ENCODE data around the gene GNAI3. TPM values are rescaled to one million over a fixed set of nuclear protein-coding genes. Genes with fewer than 3 reads are reported as not detected.
A peak's percentile ranks its signal among the peaks of the same experiment; 100 is the strongest.

Gene GNAI3
- total RNA-seq, 2 donors from 2014 or later: 8.9 to 10.1 TPM

GRCh38 chr1:109610609-109611307, 62.3 kb downstream of the GNAI3 start:
- ATAC-seq: no peak
- Mint-ChIP-seq H3K9me3 (no peaks in the 10 kb centered on the region), H3K27ac (peak overlapping the region in 1 of 2 donors; percentile 51), H3K36me3 (no peaks in the 10 kb centered on the region)
- DNase-seq (ENCODE audit: low spot score in 2 of 2): no peak

- no peak for DNase-seq (ENCODE audit: low spot score in 2 of 2)
- Mint-ChIP-seq H3K36me3 (no peaks in the 10 kb centered on the region), H3K9me3 (no peaks in the 10 kb centered on the region), H3K27ac (peak overlapping the region in 1 of 2 donors; percentile 18)
- ATAC-seq: no peak
Observed at GRCh38 chr1:109611308-109611990, 63.0 kb downstream of the GNAI3 start.

DNA sequence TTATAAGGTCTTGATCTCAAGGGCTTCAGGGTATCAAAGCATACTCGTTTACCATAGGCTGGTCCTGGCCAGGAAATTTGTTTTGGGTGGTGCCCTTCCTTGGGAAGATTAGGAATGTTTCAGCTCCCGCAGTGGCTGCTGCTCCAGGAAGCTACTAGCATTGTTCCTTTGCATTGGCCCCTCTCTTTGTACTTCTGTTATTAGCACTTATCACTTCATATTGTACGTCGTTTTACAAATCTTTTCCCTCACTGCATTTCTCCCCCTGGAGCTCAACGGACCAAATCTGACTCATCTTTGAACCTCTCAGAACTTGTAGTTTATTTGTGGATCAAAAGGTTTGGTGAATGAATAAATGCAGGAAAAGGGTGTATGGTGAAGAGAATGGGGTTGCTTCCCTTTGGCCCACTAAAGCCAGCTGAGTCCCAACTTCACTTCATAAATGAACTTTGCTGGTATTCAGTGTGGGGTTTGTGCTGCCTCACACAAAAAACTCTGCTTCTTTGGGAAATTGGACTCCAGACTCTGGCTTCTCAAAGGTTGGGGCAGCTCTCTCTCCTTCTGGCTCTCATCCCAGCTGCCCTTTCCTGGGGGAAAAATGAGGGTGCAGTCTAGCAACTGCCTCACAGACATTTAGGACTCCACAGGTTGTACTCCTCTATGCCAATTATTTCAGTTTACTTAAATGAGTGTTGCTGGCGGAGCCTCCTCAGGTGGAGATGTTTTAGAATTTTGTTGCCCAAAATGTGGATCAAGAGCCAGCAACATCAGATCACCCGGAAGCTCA, 65.1 kb downstream of the GNAI3 start:
- no peak overlapping the region for H3K27ac Mint-ChIP-seq
- DNase-seq (ENCODE audit: low spot score in 2 of 2) (no peak), ATAC-seq (no peak)
- H3K9me3 Mint-ChIP-seq: no peaks in the 10 kb centered on the region
- no peaks in the 10 kb centered on the region for H3K36me3 Mint-ChIP-seq

- Mint-ChIP-seq H3K9me3 (no peaks in the 10 kb centered on the region), H3K36me3 (peaks cover 6 to 11% of the 10 kb centered on the region in 2 donors), H3K27ac (peak overlapping the region in 1 of 2 donors; percentile 27)
- DNase-seq (ENCODE audit: low spot score in 2 of 2): no peak
- no peak for ATAC-seq
Observed at GRCh38 chr1:109615879-109616278, 67.5 kb downstream of the GNAI3 start.

DNA sequence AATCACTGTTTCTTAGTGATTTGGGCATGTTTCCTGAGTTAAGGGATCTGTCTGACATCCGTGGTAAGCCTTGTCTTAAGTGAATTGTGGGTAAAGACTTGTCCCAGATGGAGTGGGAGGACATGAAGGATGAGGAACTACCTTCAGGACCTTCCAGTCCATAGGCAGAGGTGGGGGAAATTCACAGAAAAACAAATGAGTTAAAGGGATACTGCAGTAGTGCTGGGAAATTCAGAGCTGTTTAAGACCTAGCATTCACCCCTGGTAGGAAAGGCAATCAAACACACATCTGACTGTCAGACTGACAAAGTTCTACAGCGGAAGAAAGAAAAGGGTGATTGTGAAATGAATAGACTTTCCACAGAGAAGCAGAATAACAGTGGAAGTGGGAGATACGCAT, 68.0 kb downstream of the GNAI3 start:
- H3K27ac Mint-ChIP-seq: peak overlapping the region; percentile 22 to 27
- ATAC-seq (no peak), DNase-seq (ENCODE audit: low spot score in 2 of 2) (no peak)
- no peaks in the 10 kb centered on the region for H3K9me3 Mint-ChIP-seq
- H3K36me3 Mint-ChIP-seq: peaks cover 7 to 11% of the 10 kb centered on the region in 2 donors

- ATAC-seq: peak in 1 of 2 donors; percentile 9
- Mint-ChIP-seq H3K36me3 (peaks cover 11 to 13% of the 10 kb centered on the region in 2 donors), H3K27ac (peak overlapping the region in 1 of 2 donors; percentile 27), H3K9me3 (no peaks in the 10 kb centered on the region)
- DNase-seq (ENCODE audit: low spot score in 2 of 2): no peak
Observed at GRCh38 chr1:109617291-109617801, 68.9 kb downstream of the GNAI3 start.

DNA sequence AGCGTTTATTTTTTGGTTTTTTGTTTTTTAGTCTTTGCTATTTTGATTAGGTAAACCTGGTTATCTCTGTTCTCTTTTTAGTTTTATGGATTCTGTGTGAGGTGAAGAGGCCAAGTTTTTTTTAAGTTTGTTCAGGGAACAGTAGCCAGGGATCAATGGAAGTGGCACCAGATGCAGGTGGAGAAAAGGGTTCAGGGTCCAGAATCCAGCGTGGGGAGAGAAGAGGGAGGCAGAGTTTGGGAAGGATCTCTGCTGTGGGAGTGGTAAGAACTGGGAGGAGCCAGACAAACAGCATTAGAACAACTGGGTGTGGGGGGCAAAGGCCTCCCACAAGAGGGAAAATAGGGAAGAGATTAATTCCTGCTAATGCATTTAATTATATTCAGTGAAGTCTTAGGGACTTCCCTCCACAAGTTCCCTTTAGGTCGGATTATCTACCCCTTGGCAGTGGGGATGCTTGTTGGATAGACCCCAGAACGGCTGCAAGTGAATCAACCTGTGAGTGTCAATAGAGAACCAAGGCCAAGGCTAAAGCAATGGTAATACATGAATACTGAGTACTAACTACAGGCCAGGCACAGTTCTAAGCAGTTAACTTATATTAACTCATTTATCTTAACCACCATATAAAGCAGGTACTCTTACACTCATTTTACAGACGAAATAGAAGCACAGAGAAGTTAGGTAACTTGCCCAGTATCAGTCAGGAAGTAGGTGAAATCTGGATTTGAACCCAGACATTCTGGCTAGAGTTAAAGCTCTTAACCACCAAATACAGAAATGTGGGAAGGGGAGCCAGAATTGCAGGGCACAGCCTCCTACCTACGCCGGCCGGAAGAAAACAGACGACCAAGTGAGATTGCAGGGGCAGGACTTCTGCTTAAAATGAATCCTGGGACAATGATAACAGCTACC, 70.5 kb downstream of the GNAI3 start:
- no peaks in the 10 kb centered on the region for H3K9me3 Mint-ChIP-seq
- DNase-seq (ENCODE audit: low spot score in 2 of 2) (no peak), ATAC-seq (no peak)
- H3K27ac Mint-ChIP-seq: peak overlapping the region; percentile 96 to 97
- H3K36me3 Mint-ChIP-seq: peaks cover 11 to 13% of the 10 kb centered on the region in 2 donors

DNA sequence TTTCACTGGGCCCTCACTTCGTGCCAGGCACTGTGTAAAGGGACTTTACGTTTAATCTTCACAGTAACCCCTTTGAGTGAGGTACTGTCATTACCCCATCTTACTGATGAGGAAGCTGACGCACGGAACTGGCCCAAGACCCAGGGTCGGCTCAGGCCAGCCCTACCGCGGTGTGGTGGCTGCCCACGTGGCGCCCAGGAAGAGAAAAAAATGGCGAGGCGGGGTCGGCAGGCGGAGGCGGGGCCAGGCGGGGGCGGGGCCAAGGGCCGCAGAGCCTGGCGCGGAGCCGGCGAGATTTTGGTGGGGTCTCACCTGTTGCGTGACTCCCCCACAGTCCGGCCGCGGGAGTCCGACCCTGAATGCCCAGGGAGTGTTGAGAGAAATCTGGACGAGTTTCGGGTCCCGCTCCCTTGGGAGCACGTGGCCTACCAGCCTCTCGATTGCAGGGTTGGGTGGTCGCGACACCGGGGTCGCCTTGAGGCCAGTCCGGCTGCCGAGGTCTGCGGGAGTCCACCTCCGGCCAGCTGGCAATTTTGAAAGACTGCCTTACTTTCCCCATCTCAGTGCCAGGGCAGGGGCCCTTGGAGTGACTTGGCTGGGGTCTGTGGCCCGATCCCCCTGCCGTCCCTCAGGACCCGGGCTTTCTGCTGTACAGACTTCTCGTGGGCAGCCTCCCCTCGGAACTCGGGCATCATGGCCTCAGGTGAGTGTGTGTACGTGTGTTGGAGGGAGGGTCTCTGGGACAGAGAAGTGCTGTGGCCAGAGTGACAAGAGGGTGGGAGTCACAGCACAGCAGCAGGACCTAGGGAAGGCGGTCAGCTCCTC, 71.4 kb downstream of the GNAI3 start, which contains the start of the genes AMPD2 and GNAT2:
TSS of gene AMPD2 (plus strand) at position 262 of the 825 bp plus-strand sequence. CDS start 1,339 bp downstream, outside the sequence.
TSS of gene GNAT2 (minus strand) at position 41 of the 825 bp plus-strand sequence. CDS start 6,746 bp downstream, outside the sequence.
- DNase-seq (ENCODE audit: low spot score in 2 of 2) (peak; percentile 78 to 87), ATAC-seq (peak; percentile 48 to 80)
- Mint-ChIP-seq H3K9me3 (no peaks in the 10 kb centered on the region), H3K36me3 (peaks cover 11 to 13% of the 10 kb centered on the region in 2 donors), H3K27ac (peak within 1 kb of the TSS; percentile 96 to 97)

GRCh38 chr1:109620401-109620791, 72.0 kb downstream of the GNAI3 start:
- H3K9me3 Mint-ChIP-seq: no peaks in the 10 kb centered on the region
- DNase-seq (ENCODE audit: low spot score in 2 of 2) (no peak), ATAC-seq (peak in 1 of 2 donors; percentile 2)
- H3K27ac Mint-ChIP-seq: peak overlapping the region; percentile 96 to 97
- peaks cover 11 to 13% of the 10 kb centered on the region in 2 donors for H3K36me3 Mint-ChIP-seq

DNA sequence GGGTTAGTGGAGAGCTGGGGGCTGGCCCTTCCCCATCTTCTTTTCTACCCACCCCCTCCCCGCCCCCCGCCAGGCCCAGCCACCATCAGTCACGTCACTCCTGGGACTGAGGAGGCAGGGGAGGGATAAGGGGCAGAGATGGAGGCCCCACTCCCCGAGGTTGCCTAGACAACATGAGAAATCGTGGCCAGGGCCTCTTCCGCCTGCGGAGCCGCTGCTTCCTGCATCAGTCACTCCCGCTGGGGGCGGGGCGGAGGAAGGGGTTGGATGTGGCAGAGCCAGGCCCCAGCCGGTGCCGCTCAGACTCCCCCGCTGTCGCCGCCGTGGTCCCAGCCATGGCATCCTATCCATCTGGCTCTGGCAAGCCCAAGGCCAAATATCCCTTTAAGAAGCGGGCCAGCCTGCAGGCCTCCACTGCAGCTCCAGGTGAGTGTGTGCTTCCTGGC, 72.4 kb downstream of the GNAI3 start:
- DNase-seq (ENCODE audit: low spot score in 2 of 2) (peak; percentile 94 to 98), ATAC-seq (peak; percentile 85 to 92)
- Mint-ChIP-seq H3K9me3 (no peaks in the 10 kb centered on the region), H3K27ac (peak overlapping the region; percentile 96 to 97), H3K36me3 (peaks cover 11 to 13% of the 10 kb centered on the region in 2 donors)

DNA sequence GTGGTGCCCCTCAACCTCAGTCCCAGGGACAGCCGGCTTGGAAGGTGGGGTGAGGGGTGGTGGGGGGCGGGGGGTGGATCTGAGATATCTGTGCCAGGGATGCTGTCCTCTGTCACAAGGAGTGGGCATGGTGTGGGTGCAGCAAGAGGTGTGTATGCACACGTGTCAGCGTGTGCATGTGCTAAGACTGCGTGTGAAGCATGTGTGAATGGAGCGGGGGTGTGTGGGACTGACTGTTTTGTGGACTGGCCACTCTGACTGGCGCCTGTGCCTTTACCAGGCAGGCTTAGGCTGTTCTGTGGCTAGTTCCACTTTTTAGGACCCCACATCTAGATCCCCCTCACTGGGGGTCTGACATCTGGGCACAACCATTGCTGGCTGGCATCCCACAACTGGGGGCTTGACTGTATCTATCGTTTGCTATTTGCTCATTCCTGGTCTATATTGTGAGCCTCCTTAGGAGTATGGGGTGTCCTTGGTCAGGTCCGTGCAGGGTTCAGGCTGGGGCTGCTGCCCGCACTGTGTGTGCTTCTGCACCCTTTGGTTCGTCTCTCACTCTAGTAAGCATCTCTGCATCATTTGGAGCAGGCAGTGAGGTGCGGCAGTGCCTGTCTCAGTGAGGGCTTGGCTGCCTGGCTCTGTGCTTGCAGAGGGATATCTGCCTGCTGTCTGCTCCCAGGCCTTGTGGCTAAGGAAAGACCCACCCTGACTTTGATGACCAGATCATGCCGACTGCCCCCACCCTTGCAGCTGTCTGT, 73.1 kb downstream of the GNAI3 start:
- DNase-seq (ENCODE audit: low spot score in 2 of 2): no peak
- H3K36me3 Mint-ChIP-seq: peaks cover 11 to 13% of the 10 kb centered on the region in 2 donors
- no peaks in the 10 kb centered on the region for H3K9me3 Mint-ChIP-seq
- peak in 1 of 2 donors; percentile 4 for ATAC-seq
- peak overlapping the region; percentile 96 to 97 for H3K27ac Mint-ChIP-seq

GRCh38 chr1:109622137-109622892, 73.9 kb downstream of the GNAI3 start:
- Mint-ChIP-seq H3K27ac (peak overlapping the region; percentile 92 to 96), H3K9me3 (no peaks in the 10 kb centered on the region), H3K36me3 (peaks cover 11 to 13% of the 10 kb centered on the region in 2 donors)
- ATAC-seq: no peak
- no peak for DNase-seq (ENCODE audit: low spot score in 2 of 2)

GRCh38 chr1:109622895-109623294, 74.5 kb downstream of the GNAI3 start:
- ATAC-seq (no peak), DNase-seq (ENCODE audit: low spot score in 2 of 2) (no peak)
- H3K36me3 Mint-ChIP-seq: peaks cover 11 to 13% of the 10 kb centered on the region in 2 donors

More at GRCh38 chr1:109622895-109623294, 74.5 kb downstream of the GNAI3 start:
- Mint-ChIP-seq H3K27ac (peak overlapping the region; percentile 92 to 96), H3K9me3 (no peaks in the 10 kb centered on the region)

Data from activated naive CD4-positive, alpha-beta T cell treated with anti-CD3 and anti-CD28 coated beads, Interleukin-2, amount 50 U/mL, for 72 hours (primary cell).